Bronchial epithelial cell (primary cell): ENCODE results near the gene CFAP54. TPM values are rescaled to one million over a fixed set of nuclear protein-coding genes. Genes with fewer than 3 reads are reported as not detected.
"Not testable (repeated sequence)": the region's sequence is repeated elsewhere in the genome, so short reads cannot be mapped to it uniquely, and the experiment has no call there.

ENCODE experiments used
- DNase-seq: peaks from one replicate; pipeline ENCODE4 v3.0.0-alpha.2; 2010; ENCODE audit warnings: low read depth
- FAIRE-seq: peaks from 2 replicates; lab custom pipeline; 2011; peaks lifted over from hg19 to GRCh38; lab: Jason Lieb, UNC
- H3K27me3 ChIP-seq: 2 replicates; pipeline ENCODE4 v1.5.1; 2011; ENCODE audit warnings: low read length; ENCODE audit not compliant: control insufficient read depth, insufficient read depth
- H3K36me3 ChIP-seq: 2 replicates; pipeline ENCODE4 v1.5.1; 2011; ENCODE audit warnings: low read length; ENCODE audit not compliant: control insufficient read depth, insufficient read depth
- H3K4me3 ChIP-seq: 2 replicates; pipeline ENCODE4 v1.5.1; 2011; ENCODE audit warnings: mild to moderate bottlenecking, low read depth, low read length, control low read depth
- CTCF ChIP-seq: IDR thresholded peaks from 2 replicates; pipeline ENCODE4 v1.5.1; 2011; ENCODE audit warnings: mild to moderate bottlenecking, moderate library complexity, low read length, control low read depth, inconsistent platforms; ENCODE audit not compliant: insufficient read depth, severe bottlenecking
- total RNA-seq: library from RNA; depleted of rRNA; stranded (reverse); fragments of >200 nt; gene quantifications from 2 replicates; pipeline ENCODE4 v1.2.1, GENCODE V29; 2014

Gene CFAP54
- total RNA-seq, 1 donor from 2014 or later, result 0.26 TPM

GRCh38 chr12:96486751-96487613 is 2.4 kb upstream of the CFAP54 start:
- no peaks in the 10 kb centered on the region for H3K36me3 ChIP-seq
- H3K27me3 ChIP-seq, result no peaks in the 10 kb centered on the region
- FAIRE-seq (no peak), DNase-seq (peak; percentile 97)
- H3K4me3 ChIP-seq, result no peak overlapping the region
- TF ChIP-seq CTCF, result no peak

GRCh38 chr12:96487634-96488033 is 1.7 kb upstream of the CFAP54 start:
- TF ChIP-seq CTCF, result no peak
- Histone ChIP-seq H3K36me3 (no peaks in the 10 kb centered on the region), H3K27me3 (no peaks in the 10 kb centered on the region), H3K4me3 (no peak overlapping the region)
- FAIRE-seq (no peak), DNase-seq (no peak)

GRCh38 chr12:96493106-96493505 is 3.7 kb downstream of the CFAP54 start:
- TF ChIP-seq CTCF, result no peak
- H3K4me3 ChIP-seq, result no peak overlapping the region

GRCh38 chr12:96494154-96494553 is 4.8 kb downstream of the CFAP54 start:
- FAIRE-seq, H3K4me3 ChIP-seq, H3K36me3 ChIP-seq, H3K27me3 ChIP-seq: not testable (repeated sequence)
- DNase-seq, result peak; percentile 17

More at GRCh38 chr12:96493106-96493505, 3.7 kb downstream of the CFAP54 start:
- FAIRE-seq (no peak), DNase-seq (peak; percentile 66)
- H3K27me3 ChIP-seq, result no peaks in the 10 kb centered on the region
- no peaks in the 10 kb centered on the region for H3K36me3 ChIP-seq

- FAIRE-seq (no peak), DNase-seq (no peak)
- no peak for TF ChIP-seq CTCF
- Histone ChIP-seq H3K27me3 (no peaks in the 10 kb centered on the region), H3K4me3 (no peak overlapping the region), H3K36me3 (no peaks in the 10 kb centered on the region)
Observed at GRCh38 chr12:96495155-96495554, 5.8 kb downstream of the CFAP54 start.

GRCh38 chr12:96495841-96496545 is 6.6 kb downstream of the CFAP54 start:
- FAIRE-seq (no peak), DNase-seq (no peak)
- TF ChIP-seq CTCF, result no peak
- Histone ChIP-seq H3K27me3 (no peaks in the 10 kb centered on the region), H3K36me3 (no peaks in the 10 kb centered on the region), H3K4me3 (no peak overlapping the region)
